Central memory CD8-positive, alpha-beta T cell (primary cell): ENCODE data around the gene SESN2.

Experiments used
- ATAC-seq: fragments of 150-1000 bp; cut with Tn5 transposase; replicated peaks from 2 replicates; pipeline ENCODE4 v1.10.0; 2022; ENCODE audit warnings: mild to moderate bottlenecking, moderate FRiP score, moderate number of reproducible peaks; ENCODE audit not compliant: poor library complexity, severe bottlenecking; ENCODE audit errors: extremely low read depth
- DNase-seq, 2 donors: peaks; one replicate each; pipeline ENCODE4 v3.0.0; 2021; ENCODE audit warnings: low spot score in 2 of 2
- H3K27ac Mint-ChIP-seq: one replicate; pipeline ENCODE4 v1.8.0; 2022; ENCODE audit warnings: low read depth, mild to moderate bottlenecking, moderate library complexity, mixed read lengths
- H3K27me3 Mint-ChIP-seq: one replicate; pipeline ENCODE4 v1.8.0; 2022; ENCODE audit warnings: mixed read lengths
- H3K36me3 Mint-ChIP-seq: one replicate; pipeline ENCODE4 v1.8.0; 2022; ENCODE audit warnings: mild to moderate bottlenecking, moderate library complexity, mixed read lengths; ENCODE audit not compliant: insufficient read depth
- H3K4me1 Mint-ChIP-seq: one replicate; pipeline ENCODE4 v1.8.0; 2022; ENCODE audit warnings: mixed read lengths
- H3K4me3 Mint-ChIP-seq: one replicate; pipeline ENCODE4 v1.8.0; 2022; ENCODE audit warnings: mild to moderate bottlenecking, moderate library complexity, mixed read lengths
- H3K9me3 Mint-ChIP-seq: one replicate; pipeline ENCODE4 v1.8.0; 2022; ENCODE audit warnings: mixed read lengths

SESN2 gene

DNA sequence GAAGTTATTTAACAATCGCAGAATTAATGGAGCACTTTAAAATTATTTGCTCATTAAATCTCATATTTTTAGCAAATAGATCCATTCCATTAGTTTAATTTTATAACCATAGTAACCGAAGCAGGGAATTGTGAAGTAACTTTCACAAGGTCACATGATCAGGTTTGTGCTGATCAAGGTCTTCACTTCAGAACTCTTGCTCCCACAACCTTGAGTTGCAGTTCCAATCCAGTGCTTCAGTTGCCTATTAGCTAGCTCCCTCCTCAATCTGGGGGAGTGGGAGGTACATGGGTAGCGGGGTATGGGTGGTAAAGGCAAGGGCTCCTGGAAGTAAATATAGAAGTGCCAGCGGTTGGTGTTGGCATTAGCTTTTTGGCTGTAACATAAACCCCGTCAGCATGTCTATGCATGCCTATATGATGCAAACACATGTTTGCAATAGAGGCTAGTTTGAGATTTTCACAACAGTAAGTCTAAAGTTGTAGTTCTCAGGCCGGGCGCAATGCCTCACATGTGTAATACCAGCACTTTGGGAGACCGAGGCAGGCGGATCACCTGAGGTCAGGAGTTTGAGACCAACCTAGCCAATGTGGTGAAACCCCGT is 17.6 kb upstream of the SESN2 start:
- peaks cover 23% of the 10 kb centered on the region for H3K4me1 Mint-ChIP-seq
- no peaks in the 10 kb centered on the region for H3K27me3 Mint-ChIP-seq
- no peak overlapping the region for H3K27ac Mint-ChIP-seq
- ATAC-seq: no peak
- peaks cover 11% of the 10 kb centered on the region for H3K36me3 Mint-ChIP-seq
- no peak for DNase-seq
- H3K9me3 Mint-ChIP-seq: no peaks in the 10 kb centered on the region
- no peak overlapping the region for H3K4me3 Mint-ChIP-seq

DNA sequence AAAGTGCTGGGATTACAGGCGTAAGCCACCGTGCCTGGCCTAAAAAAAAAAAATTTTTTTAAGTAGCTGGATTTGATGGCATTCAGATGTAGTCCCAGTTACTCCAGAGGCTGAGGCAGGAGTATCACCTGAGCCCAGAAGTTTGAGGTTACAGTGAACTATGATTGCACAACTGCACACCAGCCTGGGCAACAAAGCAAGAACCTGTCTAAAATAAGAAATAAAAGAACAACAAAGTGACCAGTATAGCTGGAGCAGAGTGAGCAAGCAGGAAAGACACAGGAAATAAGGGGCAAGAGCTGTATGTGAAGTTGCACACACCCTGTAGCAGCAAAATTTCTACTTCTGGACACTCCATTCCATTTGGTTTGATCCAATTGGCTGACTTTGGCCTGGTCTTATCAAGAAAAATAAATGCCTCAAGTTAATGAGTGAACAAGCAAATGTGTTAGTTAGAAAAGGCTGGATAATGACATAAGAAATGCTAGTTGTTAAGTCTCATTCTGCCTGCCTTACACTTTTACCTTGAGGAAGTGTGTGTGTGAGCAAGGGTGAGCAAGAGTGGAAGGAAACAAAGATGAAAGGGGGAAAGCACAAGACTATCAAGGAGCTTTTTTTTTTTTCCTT is 15.5 kb upstream of the SESN2 start:
- peaks cover 40% of the 10 kb centered on the region for H3K4me1 Mint-ChIP-seq
- no peaks in the 10 kb centered on the region for H3K9me3 Mint-ChIP-seq
- peak overlapping the region; percentile 17 for H3K27ac Mint-ChIP-seq
- DNase-seq: no peak
- ATAC-seq: no peak
- H3K4me3 Mint-ChIP-seq: peak overlapping the region; percentile 61
- no peaks in the 10 kb centered on the region for H3K27me3 Mint-ChIP-seq
- peaks cover 14% of the 10 kb centered on the region for H3K36me3 Mint-ChIP-seq

DNA sequence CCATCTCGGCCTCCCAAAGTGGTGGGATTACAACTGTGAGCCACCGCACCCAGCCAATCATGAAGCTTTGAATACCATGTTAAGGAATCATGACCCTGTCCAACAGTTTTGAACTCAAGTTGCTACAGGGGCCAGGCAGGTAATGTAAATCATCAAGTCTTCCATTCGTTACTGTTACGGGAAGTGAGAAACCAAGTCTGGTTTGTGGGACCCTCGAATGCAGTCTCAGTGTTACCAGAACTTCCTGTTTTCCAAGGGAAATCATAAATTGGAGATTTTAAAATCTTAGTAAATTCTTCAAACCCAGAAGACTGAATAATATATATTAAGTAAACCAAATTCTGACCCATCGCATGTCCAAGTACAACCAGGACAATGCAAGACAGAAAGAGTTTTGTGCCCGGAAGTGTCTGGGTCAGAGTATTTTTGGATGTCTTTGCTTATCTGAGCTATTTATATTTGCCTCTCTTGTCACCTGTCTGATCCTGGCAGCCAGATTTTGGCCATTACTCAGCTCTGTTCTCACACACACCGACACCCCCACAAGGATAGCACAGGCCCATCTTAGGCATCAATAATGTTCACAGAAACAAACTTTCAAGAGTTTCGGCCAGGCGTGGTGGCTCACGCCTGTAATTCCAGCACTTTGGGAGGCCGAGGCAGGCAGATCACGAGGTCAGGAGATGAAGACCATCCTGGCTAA is 14.6 kb upstream of the SESN2 start:
- Mint-ChIP-seq H3K36me3 (peaks cover 13% of the 10 kb centered on the region), H3K4me1 (peaks cover 48% of the 10 kb centered on the region), H3K27ac (peak overlapping the region; percentile 75), H3K9me3 (no peaks in the 10 kb centered on the region), H3K4me3 (peak overlapping the region; percentile 62), H3K27me3 (no peaks in the 10 kb centered on the region)
- no peak for DNase-seq
- ATAC-seq: no peak

DNA sequence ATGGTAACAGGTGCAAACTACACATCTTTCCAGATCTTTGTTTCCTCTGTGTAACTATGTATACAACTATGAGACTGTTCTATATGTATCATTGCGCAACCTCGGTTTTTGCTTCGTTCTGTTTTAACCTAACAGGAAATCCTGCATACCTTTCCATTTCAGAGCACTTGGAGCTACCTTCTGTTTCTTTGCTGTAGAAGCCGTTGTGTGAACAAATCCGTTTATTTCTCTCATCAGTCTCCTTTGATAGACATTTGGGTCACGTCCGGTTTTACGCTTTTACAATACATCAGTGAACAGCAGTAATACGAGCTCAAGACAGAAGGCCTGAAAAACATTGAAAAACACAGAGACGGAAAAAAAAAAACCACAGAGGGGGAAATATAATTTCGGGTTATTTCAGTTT is 12.9 kb upstream of the SESN2 start:
- Mint-ChIP-seq H3K4me3 (peak overlapping the region; percentile 83), H3K27ac (peak overlapping the region; percentile 99), H3K9me3 (no peaks in the 10 kb centered on the region), H3K27me3 (no peaks in the 10 kb centered on the region), H3K36me3 (peaks cover 6% of the 10 kb centered on the region), H3K4me1 (peaks cover 48% of the 10 kb centered on the region)
- DNase-seq (peak in 1 of 2 donors; percentile 65), ATAC-seq (peak; percentile 55)

- Mint-ChIP-seq H3K27me3 (no peaks in the 10 kb centered on the region), H3K9me3 (no peaks in the 10 kb centered on the region), H3K4me1 (peaks cover 48% of the 10 kb centered on the region), H3K4me3 (peak overlapping the region; percentile 83), H3K36me3 (peaks cover 6% of the 10 kb centered on the region), H3K27ac (peak overlapping the region; percentile 99)
- DNase-seq (no peak), ATAC-seq (no peak)
Observed at GRCh38 chr1:28247612-28248272, 11.6 kb upstream of the SESN2 start.

DNA sequence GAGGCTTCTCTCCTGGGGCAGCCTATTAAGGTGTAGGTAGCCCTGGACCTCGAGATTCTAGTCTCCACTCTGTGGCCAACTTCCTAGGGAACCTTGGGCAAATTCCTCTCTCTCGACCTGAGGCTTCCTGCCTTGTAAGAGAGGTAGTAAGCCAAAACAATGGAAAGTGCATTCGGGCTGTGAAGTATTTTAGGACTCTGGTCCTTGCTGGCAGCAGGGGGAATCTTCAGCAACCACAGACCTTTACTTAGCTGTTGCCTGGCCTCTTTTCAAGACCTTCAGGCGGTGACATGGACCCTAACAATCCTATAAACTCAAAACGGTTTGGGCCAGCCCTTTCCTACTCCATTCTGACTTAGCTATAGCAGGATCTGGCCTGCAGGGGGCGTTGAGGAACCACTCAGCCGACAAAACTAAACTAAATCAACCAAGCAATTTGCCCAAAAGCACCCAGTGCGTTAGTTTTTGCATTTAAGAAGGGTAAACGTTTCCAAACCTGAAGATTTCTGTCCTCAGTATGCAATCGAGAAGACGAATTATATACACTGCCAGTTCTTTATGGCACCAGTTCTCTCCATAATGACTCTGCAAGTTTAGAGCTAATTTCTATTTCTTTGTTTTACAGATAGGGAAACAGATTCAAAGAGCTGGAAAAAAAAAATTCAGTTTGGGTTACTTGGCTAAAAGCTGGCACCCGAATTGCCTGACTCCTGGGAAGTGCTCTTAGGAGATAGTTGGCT is 10.9 kb upstream of the SESN2 start:
- Mint-ChIP-seq H3K4me1 (peaks cover 48% of the 10 kb centered on the region), H3K9me3 (no peaks in the 10 kb centered on the region), H3K27me3 (no peaks in the 10 kb centered on the region), H3K4me3 (peak overlapping the region; percentile 83), H3K27ac (peak overlapping the region; percentile 99), H3K36me3 (peaks cover 6% of the 10 kb centered on the region)
- ATAC-seq (no peak), DNase-seq (peak; percentile 73 to 74)

- H3K4me3 Mint-ChIP-seq: peak overlapping the region; percentile 83
- H3K36me3 Mint-ChIP-seq: peaks cover 6% of the 10 kb centered on the region
- H3K9me3 Mint-ChIP-seq: no peaks in the 10 kb centered on the region
- peak overlapping the region; percentile 99 for H3K27ac Mint-ChIP-seq
- H3K4me1 Mint-ChIP-seq: peaks cover 40% of the 10 kb centered on the region
- no peaks in the 10 kb centered on the region for H3K27me3 Mint-ChIP-seq
- ATAC-seq (no peak), DNase-seq (no peak)
Observed at GRCh38 chr1:28249013-28249865, 10.1 kb upstream of the SESN2 start.

GRCh38 chr1:28249866-28250295 is 9.4 kb upstream of the SESN2 start:
- H3K27me3 Mint-ChIP-seq: no peaks in the 10 kb centered on the region
- ATAC-seq (no peak), DNase-seq (no peak)
- H3K27ac Mint-ChIP-seq: no peak overlapping the region
- no peaks in the 10 kb centered on the region for H3K9me3 Mint-ChIP-seq
- peaks cover 6% of the 10 kb centered on the region for H3K36me3 Mint-ChIP-seq
- H3K4me1 Mint-ChIP-seq: peaks cover 36% of the 10 kb centered on the region
- no peak overlapping the region for H3K4me3 Mint-ChIP-seq

DNA sequence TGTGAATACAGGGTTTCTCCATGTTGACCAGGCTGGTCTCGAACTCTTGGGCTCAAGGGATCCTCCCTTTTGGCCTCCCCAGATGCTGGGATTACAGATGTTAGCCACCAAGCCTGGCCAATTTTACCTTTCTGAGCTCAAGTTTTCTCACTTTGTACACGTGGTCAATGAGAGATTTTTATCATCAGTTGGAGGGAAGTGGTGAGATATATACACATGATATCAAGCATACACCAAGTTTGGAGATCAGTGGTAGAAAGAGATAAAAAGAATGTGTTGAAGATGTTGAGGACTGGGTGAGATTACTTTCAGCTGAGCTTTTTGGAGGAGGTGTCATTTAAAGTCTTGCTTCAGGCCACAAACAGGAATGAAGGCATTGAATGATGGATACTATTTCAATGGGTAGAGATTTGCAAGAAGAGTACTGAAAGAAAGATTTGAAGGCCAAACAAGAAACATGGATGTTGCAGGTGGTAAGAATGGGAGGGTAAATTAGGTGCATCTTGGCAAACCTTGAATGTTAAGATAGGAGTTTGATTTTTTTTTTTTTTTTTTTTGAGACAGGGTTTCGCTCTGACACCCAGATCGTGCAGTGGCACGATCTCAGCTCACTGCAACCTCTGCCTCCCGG is 3.0 kb upstream of the SESN2 start:
- Mint-ChIP-seq H3K4me3 (peak overlapping the region; percentile 68), H3K4me1 (peaks cover 38% of the 10 kb centered on the region), H3K27ac (peak overlapping the region; percentile 3), H3K9me3 (no peaks in the 10 kb centered on the region), H3K27me3 (no peaks in the 10 kb centered on the region), H3K36me3 (peaks cover 13% of the 10 kb centered on the region)
- DNase-seq (peak in 1 of 2 donors; percentile 30), ATAC-seq (peak; percentile 72)

DNA sequence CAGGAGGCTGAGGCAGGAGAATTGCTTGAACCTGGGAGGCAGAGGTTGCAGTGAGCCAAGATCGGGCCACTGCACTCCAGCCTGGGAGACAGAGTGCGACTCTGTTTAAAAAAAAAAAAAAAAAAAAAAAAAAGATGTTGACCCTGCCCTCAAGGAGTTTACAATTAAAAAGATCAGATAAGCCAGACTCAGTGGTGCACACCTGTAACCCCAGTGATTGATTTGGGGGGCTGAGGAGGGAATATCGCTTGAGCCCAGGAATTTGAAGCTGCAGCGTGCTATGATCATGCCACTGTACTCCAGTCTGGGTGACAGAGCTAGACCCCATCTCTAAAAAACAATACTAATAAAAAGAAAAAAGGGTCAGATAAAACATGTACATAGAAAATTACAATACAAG is 1.6 kb upstream of the SESN2 start:
- Mint-ChIP-seq H3K9me3 (no peaks in the 10 kb centered on the region), H3K4me1 (peaks cover 42% of the 10 kb centered on the region), H3K27me3 (no peaks in the 10 kb centered on the region), H3K27ac (peak overlapping the region; percentile 26), H3K4me3 (peak overlapping the region; percentile 68), H3K36me3 (peaks cover 13% of the 10 kb centered on the region)
- DNase-seq (no peak), ATAC-seq (no peak)

- DNase-seq: no peak
- Mint-ChIP-seq H3K36me3 (peaks cover 13% of the 10 kb centered on the region), H3K4me3 (peak overlapping the region; percentile 68), H3K4me1 (peaks cover 47% of the 10 kb centered on the region), H3K9me3 (no peaks in the 10 kb centered on the region), H3K27me3 (no peaks in the 10 kb centered on the region), H3K27ac (peak overlapping the region; percentile 26)
- ATAC-seq: no peak
Observed at GRCh38 chr1:28258628-28259251, 578 bp upstream of the SESN2 start.
